Colonic mucosa (tissue), 4 donors: ENCODE measurements around the gene SMYD1. TPM values are rescaled to one million over a fixed set of nuclear protein-coding genes. Genes with fewer than 3 reads are reported as not detected.

Experiments used
- DNase-seq: peaks from one replicate; pipeline ENCODE4 v3.0.0-alpha.2; 2020
- H3K27ac ChIP-seq: fragments of 200-600 bp; one replicate; pipeline ENCODE4 v1.8.0; 2021
- H3K27me3 ChIP-seq: fragments of 200-600 bp; one replicate; pipeline ENCODE4 v1.8.0; 2021
- H3K36me3 ChIP-seq: fragments of 200-600 bp; one replicate; pipeline ENCODE4 v1.8.0; 2021
- H3K4me1 ChIP-seq: fragments of 200-600 bp; one replicate; pipeline ENCODE4 v1.8.0; 2021; ENCODE audit warnings: mild to moderate bottlenecking
- H3K4me3 ChIP-seq: fragments of 200-600 bp; one replicate; pipeline ENCODE4 v1.8.0; 2021
- H3K9ac ChIP-seq, 2 donors: one replicate each; pipeline ENCODE4 v1.7.0; 2013; ENCODE audit warnings: control low read depth in 2 of 2, low read depth in 2 of 2, low read length in 2 of 2
- H3K9me3 ChIP-seq: fragments of 200-600 bp; one replicate; pipeline ENCODE4 v1.8.0; 2021
- intact Hi-C: fragments of 100-400 bp; cut with DNase I; formaldehyde crosslinking; loops from one replicate; pipeline ENCODE4 v1.14.1; 2022
- total RNA-seq, 2 donors: library from RNA; stranded (reverse); fragmentation: NEBNext Ultra II Directional in 1 of 2; extraction: Animal tissue kit (Norgen Biotek cat#: 25700) in 1 of 2; gene quantifications; one replicate each; pipeline ENCODE4 v1.2.1, GENCODE V29; 2021
- TF ChIP-seq, protein P1 (sequence below): fragments of 200-600 bp; IDR thresholded peaks from one replicate; pipeline ENCODE4 v1.8.0; 2022; ENCODE audit warnings: antibody characterized with exemption, mild to moderate bottlenecking
- donor health status: healthy.
- donor health status: DM: no; HTN: no; CAD: no.
- donor health status: DM: no; HTN: no; CAD: no.

SMYD1 gene
- total RNA-seq, 2 donors from 2014 or later = 1.9 TPM; not detected in 1

DNA sequence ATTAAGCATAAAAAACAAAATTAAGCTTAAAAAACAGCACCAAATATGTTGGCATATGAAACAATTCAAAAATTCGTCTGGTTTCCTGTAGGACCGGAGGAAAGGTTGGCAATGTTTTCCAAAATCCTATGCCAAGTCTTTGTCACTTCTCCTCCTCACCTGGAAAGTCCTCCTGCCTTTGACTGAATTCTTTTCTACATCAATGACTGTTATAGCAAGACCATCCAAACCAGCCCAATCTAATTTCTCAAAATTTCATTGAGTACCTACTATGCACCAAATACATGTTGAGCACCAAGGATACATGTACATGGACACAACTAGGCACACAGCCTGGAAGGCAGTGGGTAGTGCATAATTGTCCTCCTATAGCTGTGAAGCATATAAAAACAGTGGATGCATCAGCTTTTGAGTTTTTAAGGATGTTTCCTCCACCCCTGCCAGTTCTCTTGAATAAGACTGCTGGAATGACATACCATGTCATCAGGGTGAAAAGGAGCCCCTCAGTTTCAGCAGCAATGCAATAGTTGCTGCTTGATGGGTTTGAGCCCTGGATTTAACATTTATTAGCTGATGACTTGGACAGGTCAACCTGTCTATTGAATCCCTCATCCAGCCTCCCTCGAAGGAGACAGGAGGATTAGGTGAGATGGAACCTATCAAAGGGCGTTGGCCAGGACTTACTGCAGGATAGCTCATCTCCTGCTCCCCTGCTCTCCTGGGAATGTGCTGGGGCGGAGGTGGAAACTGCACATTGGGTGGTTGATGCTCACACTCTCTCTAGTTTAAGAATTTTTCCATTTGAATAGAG lies 55.7 kb downstream of the SMYD1 start:
- H3K9me3 ChIP-seq = no peaks in the 10 kb centered on the region
- no peak overlapping the region for H3K9ac ChIP-seq
- H3K27me3 ChIP-seq = no peaks in the 10 kb centered on the region
- H3K4me3 ChIP-seq = no peak overlapping the region
- H3K36me3 ChIP-seq = no peaks in the 10 kb centered on the region
- DNase-seq = no peak
- H3K4me1 ChIP-seq = no peaks in the 10 kb centered on the region
- intact Hi-C loops = no loop called here
- TF ChIP-seq, protein P1, sequence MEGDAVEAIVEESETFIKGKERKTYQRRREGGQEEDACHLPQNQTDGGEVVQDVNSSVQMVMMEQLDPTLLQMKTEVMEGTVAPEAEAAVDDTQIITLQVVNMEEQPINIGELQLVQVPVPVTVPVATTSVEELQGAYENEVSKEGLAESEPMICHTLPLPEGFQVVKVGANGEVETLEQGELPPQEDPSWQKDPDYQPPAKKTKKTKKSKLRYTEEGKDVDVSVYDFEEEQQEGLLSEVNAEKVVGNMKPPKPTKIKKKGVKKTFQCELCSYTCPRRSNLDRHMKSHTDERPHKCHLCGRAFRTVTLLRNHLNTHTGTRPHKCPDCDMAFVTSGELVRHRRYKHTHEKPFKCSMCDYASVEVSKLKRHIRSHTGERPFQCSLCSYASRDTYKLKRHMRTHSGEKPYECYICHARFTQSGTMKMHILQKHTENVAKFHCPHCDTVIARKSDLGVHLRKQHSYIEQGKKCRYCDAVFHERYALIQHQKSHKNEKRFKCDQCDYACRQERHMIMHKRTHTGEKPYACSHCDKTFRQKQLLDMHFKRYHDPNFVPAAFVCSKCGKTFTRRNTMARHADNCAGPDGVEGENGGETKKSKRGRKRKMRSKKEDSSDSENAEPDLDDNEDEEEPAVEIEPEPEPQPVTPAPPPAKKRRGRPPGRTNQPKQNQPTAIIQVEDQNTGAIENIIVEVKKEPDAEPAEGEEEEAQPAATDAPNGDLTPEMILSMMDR = no peak
- H3K27ac ChIP-seq = no peak overlapping the region

DNA sequence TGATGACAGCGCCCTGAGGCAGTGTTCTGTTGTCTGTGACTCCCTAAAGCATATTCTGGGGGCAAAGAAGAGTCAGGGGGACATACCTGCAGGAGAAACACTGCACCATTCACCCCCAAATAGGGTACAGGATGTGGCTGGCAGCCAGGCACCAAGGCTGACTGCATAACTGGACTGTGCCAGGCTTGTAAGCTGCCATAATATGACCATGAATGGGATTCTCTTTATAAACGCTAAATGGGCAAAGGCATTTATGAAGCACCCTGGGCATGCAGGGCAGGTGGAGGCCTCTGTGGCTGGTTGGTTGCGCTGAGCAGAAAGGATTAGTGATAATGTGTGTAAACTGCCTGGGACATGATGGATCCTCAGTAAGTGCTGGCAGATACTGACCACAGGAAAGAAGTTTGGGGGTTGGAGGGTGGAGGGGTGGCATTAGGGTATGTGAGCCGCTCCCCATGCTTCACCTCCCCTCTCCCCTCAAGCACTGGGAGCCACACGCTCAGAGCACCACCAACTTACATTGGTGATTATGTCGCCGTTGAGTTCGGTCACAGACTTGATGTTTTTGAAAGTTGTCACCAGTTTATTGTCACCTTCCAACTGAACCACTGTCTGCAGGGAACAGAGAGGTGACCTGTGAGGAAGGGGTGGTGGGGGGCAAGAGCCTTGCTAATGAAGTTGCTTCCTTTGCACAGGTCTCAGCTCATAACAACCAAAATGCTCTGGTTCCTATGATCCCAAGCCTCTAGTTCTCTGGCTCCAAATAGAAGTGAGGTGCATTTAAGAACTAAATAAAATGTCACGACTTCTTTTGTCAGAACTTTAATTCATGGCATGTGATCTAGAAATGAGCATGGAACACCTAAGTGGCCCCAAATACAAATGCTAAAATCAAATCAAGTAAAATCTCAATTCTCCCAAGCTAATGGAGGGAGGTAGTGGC lies 56.6 kb downstream of the SMYD1 start:
- no peak overlapping the region for H3K9ac ChIP-seq
- no peaks in the 10 kb centered on the region for H3K36me3 ChIP-seq
- no peaks in the 10 kb centered on the region for H3K27me3 ChIP-seq
- no peaks in the 10 kb centered on the region for H3K9me3 ChIP-seq
- H3K4me3 ChIP-seq = no peak overlapping the region
- H3K4me1 ChIP-seq = peaks cover 7% of the 10 kb centered on the region
- DNase-seq = no peak
- TF ChIP-seq, protein P1 = no peak
- H3K27ac ChIP-seq = no peak overlapping the region
- intact Hi-C loops = no loop called here

DNA sequence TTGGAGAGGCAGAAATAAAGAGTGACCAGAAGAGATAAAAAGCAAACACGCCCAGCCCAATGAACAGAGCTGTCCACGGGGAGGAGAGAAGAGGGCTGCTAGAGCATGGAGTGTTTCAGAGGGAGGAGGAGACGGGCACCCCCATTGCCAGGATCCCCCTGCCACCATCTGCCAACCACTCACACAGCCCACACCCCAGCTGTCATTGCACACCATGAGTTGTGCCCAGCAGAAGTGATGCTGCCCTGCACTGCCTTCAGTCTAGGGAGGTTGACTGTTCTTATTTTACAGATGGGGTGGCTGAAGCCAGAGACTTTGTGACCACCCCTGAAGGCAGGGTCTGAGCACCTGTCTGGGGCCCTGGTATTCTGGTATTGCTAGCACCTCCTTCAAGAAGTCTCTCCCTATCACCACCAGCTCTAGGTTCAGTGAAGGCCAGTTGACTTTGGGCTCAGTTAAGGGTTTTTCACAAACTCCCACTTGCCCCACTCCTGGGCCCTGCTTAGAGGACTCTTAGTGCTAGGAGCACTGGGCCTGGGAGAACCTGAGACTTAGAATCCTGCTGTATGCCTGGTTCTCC lies 57.8 kb downstream of the SMYD1 start:
- no peaks in the 10 kb centered on the region for H3K27me3 ChIP-seq
- H3K27ac ChIP-seq = peak overlapping the region; percentile 67
- intact Hi-C loops = no loop called here
- TF ChIP-seq, protein P1 = no peak
- H3K4me3 ChIP-seq = peak overlapping the region; percentile 38
- DNase-seq = no peak
- H3K36me3 ChIP-seq = no peaks in the 10 kb centered on the region
- H3K9me3 ChIP-seq = no peaks in the 10 kb centered on the region
- peak overlapping the region in 1 of 2 donors; percentile 94 for H3K9ac ChIP-seq
- peaks cover 11% of the 10 kb centered on the region for H3K4me1 ChIP-seq

DNA sequence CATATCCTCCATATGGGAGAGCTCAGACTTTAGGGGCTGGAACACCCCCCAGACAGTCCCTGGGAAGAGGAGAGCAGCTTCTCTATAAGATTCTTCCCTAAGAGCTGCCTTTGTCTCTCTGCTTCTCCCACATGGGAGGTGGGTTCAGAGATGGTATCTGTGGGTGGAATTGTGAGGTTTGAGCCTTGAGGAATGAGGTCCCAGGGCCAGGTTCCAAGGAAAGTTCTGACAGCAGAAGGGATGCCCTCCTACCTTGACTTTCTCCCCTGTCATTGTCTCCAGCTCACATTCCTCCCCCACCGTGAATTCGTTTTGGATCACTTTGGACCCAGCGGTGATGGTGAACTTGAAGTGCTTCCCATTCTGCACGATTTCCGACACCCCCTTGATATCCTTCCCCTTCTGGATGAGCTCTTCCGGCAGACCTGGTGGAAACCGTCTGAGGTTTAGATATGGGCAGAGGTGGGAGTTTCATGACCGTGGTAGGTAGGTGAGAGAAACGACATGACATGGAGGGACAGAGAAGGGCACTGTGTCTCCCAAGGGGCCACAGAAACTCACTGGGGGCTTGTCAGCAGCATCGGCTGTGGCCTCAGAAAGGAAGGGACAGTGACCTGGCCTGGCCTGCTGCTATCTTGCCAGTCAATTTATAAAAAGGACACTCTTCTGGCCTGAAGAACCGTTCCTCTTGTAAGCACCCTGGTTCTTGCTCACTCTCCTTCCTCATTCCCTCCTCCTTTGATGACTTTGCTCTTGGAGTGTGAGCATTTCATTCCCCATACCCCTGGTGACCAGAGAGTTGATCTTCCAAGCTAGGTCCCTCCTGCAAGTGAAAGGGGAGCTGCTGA lies 58.5 kb downstream of the SMYD1 start:
- no peak for DNase-seq
- peak overlapping the region; percentile 67 for H3K27ac ChIP-seq
- peak overlapping the region; percentile 38 for H3K4me3 ChIP-seq
- no peaks in the 10 kb centered on the region for H3K9me3 ChIP-seq
- intact Hi-C loops = no loop called here
- TF ChIP-seq, protein P1 = no peak
- H3K4me1 ChIP-seq = peaks cover 11% of the 10 kb centered on the region
- peak overlapping the region; percentile 66 to 94 for H3K9ac ChIP-seq
- H3K27me3 ChIP-seq = no peaks in the 10 kb centered on the region
- H3K36me3 ChIP-seq = no peaks in the 10 kb centered on the region
